HAP-1 (cell line): ENCODE results near the gene CDYL2.

Source experiments
- DNase-seq, 2 experiments: peaks; one replicate each; pipeline ENCODE4 v3.0.0-alpha.2; 2016 to 2020; ENCODE audit warnings: low spot score in 2 of 2
- H3K27me3 ChIP-seq: fragments of 250-450 bp; sonication (Bioruptor Pico); 2 replicates; pipeline ENCODE4 v1.5.1; 2020; ENCODE audit warnings: low read depth, mild to moderate bottlenecking, moderate library complexity
- H3K36me3 ChIP-seq: fragments of 250-450 bp; sonication (Bioruptor Pico); replicated peaks from 2 replicates; pipeline ENCODE4 v1.5.1; 2020; ENCODE audit warnings: mild to moderate bottlenecking
- H3K4me1 ChIP-seq: fragments of 250-450 bp; sonication (Bioruptor Pico); 2 replicates; pipeline ENCODE4 v1.5.1; 2020; ENCODE audit warnings: mild to moderate bottlenecking
- H3K4me3 ChIP-seq: fragments of 250-450 bp; sonication (Bioruptor Pico); 2 replicates; pipeline ENCODE4 v1.5.1; 2020; ENCODE audit warnings: mild to moderate bottlenecking, moderate library complexity
- H3K9me3 ChIP-seq: fragments of 250-450 bp; sonication (Bioruptor Pico); 2 replicates; pipeline ENCODE4 v1.5.1; 2020; ENCODE audit warnings: mild to moderate bottlenecking, moderate library complexity
- in situ Hi-C: fragments of 300-500 bp; cut with MboI; formaldehyde crosslinking; loops from 3 replicates; pipeline ENCODE4 v1.14.3; 2020; ENCODE audit warnings: low sequenced_read_pairs, inconsistent platforms, mixed read lengths

The CDYL2 gene

GRCh38 chr16:80620736-80621605 is 183.4 kb downstream of the CDYL2 start:
- H3K4me3 ChIP-seq, result no peak overlapping the region
- H3K4me1 ChIP-seq, result no peaks in the 10 kb centered on the region
- no peaks in the 10 kb centered on the region for H3K27me3 ChIP-seq
- in situ Hi-C loops, result no loop called here
- no peaks in the 10 kb centered on the region; the same call in 1 of the 2 replicates for H3K9me3 ChIP-seq
- DNase-seq, result no peak
- no peaks in the 10 kb centered on the region for H3K36me3 ChIP-seq

GRCh38 chr16:80619824-80620223 is 184.6 kb downstream of the CDYL2 start:
- H3K9me3 ChIP-seq, result no peaks in the 10 kb centered on the region; the same call in 1 of the 2 replicates
- H3K4me1 ChIP-seq, result no peaks in the 10 kb centered on the region
- DNase-seq, result no peak
- no peak overlapping the region for H3K4me3 ChIP-seq
- H3K36me3 ChIP-seq, result no peaks in the 10 kb centered on the region
- in situ Hi-C loops, result no loop called here
- H3K27me3 ChIP-seq, result no peaks in the 10 kb centered on the region

- Histone ChIP-seq H3K36me3 (no peaks in the 10 kb centered on the region), H3K9me3 (no peaks in the 10 kb centered on the region; the same call in 1 of the 2 replicates), H3K4me1 (no peaks in the 10 kb centered on the region), H3K4me3 (no peak overlapping the region), H3K27me3 (no peaks in the 10 kb centered on the region)
- no peak for DNase-seq
- in situ Hi-C loops, result no loop called here
These were observed 185.3 kb downstream of the CDYL2 start for GRCh38 chr16:80618862-80619648.

DNA sequence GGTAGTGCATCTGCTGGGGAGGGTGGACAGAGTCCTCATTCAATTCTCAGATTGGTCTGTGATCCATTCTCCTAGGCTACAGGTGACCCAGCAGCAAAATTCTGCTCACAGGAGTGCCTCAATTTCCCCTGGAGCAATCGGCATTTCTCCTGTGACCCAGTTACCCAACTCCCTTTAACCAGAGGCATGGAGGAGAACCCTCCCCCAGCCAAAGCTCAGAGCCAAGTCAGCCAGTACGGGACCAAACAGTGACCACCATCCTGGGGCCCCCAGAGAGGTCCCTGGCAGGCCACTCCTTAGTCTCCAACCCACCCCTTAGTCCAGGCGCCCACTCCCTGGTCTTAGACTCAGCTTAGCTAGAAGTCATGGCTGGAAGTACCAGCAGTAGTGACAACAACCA is 188.0 kb downstream of the CDYL2 start:
- no peaks in the 10 kb centered on the region for H3K36me3 ChIP-seq
- H3K4me3 ChIP-seq, result no peak overlapping the region
- H3K9me3 ChIP-seq, result no peaks in the 10 kb centered on the region; the same call in 1 of the 2 replicates
- DNase-seq, result no peak
- in situ Hi-C loops, result no loop called here
- H3K27me3 ChIP-seq, result no peaks in the 10 kb centered on the region
- H3K4me1 ChIP-seq, result no peaks in the 10 kb centered on the region

DNA sequence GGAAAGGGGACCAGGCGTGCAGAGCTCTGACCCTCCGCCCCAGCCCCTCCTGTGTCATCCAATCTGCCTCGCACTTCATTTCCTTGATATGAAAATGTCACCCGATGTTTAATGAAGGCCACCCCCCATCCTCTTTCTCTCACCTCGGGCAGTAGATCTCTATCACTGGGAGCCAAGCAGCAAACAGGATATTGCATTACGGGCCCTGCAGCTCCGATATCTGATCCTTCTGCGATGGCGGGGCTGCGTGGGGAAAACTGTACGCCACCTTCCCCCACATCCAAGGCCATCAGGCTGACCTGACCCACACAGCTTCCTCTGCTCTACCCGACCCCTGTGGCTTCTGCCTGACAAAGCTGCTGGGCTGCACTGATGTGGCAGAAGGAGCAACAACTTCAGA is 188.7 kb downstream of the CDYL2 start:
- no peaks in the 10 kb centered on the region for H3K36me3 ChIP-seq
- DNase-seq, result no peak
- H3K4me1 ChIP-seq, result no peaks in the 10 kb centered on the region
- in situ Hi-C loops, result no loop called here
- no peak overlapping the region for H3K4me3 ChIP-seq
- no peaks in the 10 kb centered on the region for H3K27me3 ChIP-seq
- H3K9me3 ChIP-seq, result no peaks in the 10 kb centered on the region; the same call in 1 of the 2 replicates

DNA sequence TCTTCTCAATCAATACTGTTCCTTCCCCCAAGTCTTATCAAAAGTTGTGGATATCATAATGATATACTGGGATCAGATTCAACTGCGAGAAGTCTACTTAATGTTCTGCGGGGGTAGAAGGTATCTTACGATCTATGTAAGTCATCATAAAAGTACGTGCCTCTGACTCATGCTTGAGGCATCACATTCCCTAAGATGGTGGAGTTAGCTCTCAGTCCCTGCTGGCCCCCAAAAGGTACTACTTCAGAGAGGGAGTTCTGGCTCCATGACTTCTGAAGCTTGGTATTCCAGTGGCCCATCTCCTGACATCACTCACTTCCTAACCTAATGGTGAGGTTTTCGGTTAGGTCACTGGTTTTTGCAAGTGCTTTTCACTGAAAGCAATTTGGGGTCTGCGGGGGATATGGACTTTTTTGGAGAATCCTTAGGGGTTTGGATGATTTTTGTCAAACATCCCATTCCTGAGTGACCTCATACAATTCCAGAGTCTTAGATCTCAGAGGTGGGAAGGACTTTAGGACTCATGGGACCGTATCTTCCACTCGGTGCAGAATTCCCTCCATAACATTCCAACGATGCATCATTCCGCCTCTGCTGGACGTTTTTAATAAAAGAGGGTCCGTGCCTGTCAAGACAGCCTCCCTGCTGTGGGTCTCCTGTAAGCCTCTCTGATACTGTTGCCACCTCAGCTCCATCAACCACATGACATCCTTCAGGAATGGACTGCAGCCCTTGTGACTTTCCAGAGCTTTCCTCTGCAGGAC is 189.3 kb downstream of the CDYL2 start:
- no peaks in the 10 kb centered on the region for H3K36me3 ChIP-seq
- H3K4me1 ChIP-seq, result no peaks in the 10 kb centered on the region
- H3K27me3 ChIP-seq, result no peaks in the 10 kb centered on the region
- DNase-seq, result no peak
- H3K9me3 ChIP-seq, result no peaks in the 10 kb centered on the region; the same call in 1 of the 2 replicates
- no peak overlapping the region for H3K4me3 ChIP-seq
- in situ Hi-C loops, result no loop called here

DNA sequence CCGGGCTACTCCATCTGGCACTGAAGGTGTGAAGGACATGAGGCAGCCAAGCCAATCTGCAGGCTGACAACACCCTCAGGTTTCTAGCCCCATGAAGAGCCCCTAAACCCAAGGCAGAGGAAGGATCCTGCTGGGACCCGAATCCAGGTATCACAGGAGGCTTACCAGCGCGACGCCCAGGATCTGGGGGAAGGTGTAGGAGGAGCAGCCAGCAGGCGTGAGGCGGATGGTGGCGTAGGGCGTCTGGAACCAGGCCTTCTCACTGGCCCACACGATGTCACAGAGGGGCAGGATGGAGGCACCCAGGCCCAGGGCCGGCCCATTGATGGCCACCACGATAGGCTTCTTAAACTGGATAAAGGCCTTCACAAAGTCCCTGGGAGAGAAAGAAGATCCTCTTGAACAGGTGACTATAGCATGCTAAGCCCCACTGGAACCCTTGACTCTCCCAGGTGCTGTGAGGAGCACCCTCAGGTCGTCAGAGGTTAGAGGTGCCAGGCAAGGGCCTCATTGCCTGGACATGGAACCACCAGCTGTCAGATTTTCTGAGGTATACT is 191.9 kb downstream of the CDYL2 start:
- DNase-seq, result no peak
- no peaks in the 10 kb centered on the region for H3K36me3 ChIP-seq
- no peak overlapping the region for H3K4me3 ChIP-seq
- H3K9me3 ChIP-seq, result no peaks in the 10 kb centered on the region; the same call in 1 of the 2 replicates
- H3K27me3 ChIP-seq, result no peaks in the 10 kb centered on the region
- in situ Hi-C loops, result no loop called here
- no peaks in the 10 kb centered on the region for H3K4me1 ChIP-seq

- in situ Hi-C loops, result no loop called here
- DNase-seq, result no peak
- H3K9me3 ChIP-seq, result no peaks in the 10 kb centered on the region; the same call in 1 of the 2 replicates
- no peaks in the 10 kb centered on the region for H3K27me3 ChIP-seq
- H3K36me3 ChIP-seq, result no peaks in the 10 kb centered on the region
- H3K4me3 ChIP-seq, result no peak overlapping the region
- no peaks in the 10 kb centered on the region for H3K4me1 ChIP-seq
These were observed 192.5 kb downstream of the CDYL2 start for GRCh38 chr16:80611930-80612327.

DNA sequence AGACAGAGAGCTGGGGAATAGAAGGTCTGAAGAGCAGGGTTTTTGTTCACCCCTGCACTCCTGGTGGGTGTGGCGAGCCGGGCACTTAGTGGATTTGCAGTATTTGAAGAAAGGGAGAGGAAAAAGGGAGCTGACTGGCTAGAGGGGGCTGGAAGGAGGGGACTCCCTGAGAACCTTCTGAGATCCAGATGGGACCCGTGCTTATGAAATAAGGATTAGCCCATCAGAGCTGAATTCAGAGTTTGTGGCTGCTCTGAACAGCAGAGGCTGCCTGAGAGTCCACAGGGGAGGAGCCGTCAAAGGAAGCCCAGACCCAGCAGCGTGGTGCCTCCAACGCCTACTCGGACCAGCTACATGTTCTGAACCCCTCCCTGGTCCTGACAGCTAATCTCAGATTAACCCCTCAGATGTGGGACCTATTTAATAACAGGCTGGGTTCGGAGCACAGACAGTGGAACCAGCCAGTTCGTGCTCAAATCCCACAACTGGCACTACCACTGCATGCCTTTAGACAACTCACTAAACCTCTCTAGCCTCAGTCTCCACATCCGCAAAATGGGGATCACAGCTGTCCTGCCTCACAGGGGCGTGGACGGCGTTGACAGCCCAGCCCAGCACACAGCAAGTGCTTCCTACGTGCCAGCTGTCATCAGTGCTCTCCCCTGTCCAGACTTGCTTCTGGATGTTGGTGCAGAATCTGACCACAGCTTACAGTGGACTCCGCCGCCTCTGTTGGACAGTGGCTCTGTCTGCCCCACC is 193.0 kb downstream of the CDYL2 start:
- no peaks in the 10 kb centered on the region for H3K36me3 ChIP-seq
- no peak for DNase-seq
- no peak overlapping the region for H3K4me3 ChIP-seq
- in situ Hi-C loops, result no loop called here
- no peaks in the 10 kb centered on the region for H3K4me1 ChIP-seq
- no peaks in the 10 kb centered on the region for H3K27me3 ChIP-seq
- H3K9me3 ChIP-seq, result no peaks in the 10 kb centered on the region

- Histone ChIP-seq H3K36me3 (no peaks in the 10 kb centered on the region), H3K4me1 (no peaks in the 10 kb centered on the region), H3K9me3 (no peaks in the 10 kb centered on the region), H3K27me3 (no peaks in the 10 kb centered on the region), H3K4me3 (no peak overlapping the region)
- in situ Hi-C loops, result no loop called here
- no peak for DNase-seq
These were observed 193.8 kb downstream of the CDYL2 start for GRCh38 chr16:80610481-80611156.

DNA sequence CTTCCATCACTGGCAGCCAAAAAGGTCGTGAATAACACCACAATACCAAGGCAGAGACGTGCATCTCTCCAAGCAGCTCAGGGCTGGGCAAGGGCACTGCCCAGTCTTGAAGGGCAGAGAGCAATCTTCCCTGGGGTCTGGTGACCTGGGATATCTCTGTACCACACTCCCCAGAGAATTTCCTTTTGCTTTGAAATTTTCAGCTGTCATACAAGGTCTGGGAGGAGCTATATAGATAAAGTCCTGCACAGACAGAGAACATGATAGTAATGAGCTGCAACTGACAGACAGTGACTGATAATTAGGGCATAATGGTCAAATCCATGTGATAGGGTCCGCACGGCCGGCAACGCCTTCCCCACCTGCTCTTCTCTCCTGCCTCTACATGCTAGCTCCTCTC is 195.5 kb downstream of the CDYL2 start:
- no peak overlapping the region for H3K4me3 ChIP-seq
- H3K4me1 ChIP-seq, result no peaks in the 10 kb centered on the region
- H3K36me3 ChIP-seq, result no peaks in the 10 kb centered on the region
- DNase-seq, result no peak
- no peaks in the 10 kb centered on the region for H3K27me3 ChIP-seq
- no peaks in the 10 kb centered on the region for H3K9me3 ChIP-seq
- in situ Hi-C loops, result no loop called here

DNA sequence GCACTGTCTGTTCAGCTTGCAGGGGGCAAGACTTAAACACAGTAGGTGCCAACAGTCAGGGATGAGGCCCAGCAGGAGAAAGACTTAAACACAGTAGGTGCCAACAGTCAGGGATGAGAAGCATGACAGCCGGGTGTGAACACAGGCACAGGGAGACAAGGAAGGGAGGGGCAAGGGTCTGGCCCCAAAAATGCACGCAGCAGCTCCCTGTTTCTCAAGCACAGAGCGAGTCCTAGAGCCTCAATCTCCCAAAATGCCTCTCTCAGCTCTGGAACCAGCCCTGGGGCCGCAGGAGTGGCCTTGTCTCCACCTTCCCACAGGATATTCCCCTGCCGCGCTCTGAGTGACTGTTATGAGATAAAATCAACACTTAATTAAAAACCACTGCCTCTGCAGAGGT is 197.2 kb downstream of the CDYL2 start:
- H3K27me3 ChIP-seq, result no peaks in the 10 kb centered on the region
- no peaks in the 10 kb centered on the region for H3K36me3 ChIP-seq
- no peak for DNase-seq
- in situ Hi-C loops, result no loop called here
- no peak overlapping the region for H3K4me3 ChIP-seq
- H3K9me3 ChIP-seq, result no peaks in the 10 kb centered on the region
- H3K4me1 ChIP-seq, result no peaks in the 10 kb centered on the region
